HepG2 (cell line): ENCODE data around the gene ERBB4. TPM values are rescaled to one million over a fixed set of nuclear protein-coding genes. Genes with fewer than 3 reads are reported as not detected.

Experiments
- ATAC-seq: fragments of 200-7000 bp; cut with Tn5 transposase; 3 replicates; pipeline ENCODE4 v1.9.1; 2020; ENCODE audit warnings: mild to moderate bottlenecking, moderate library complexity
- BruUV-seq: library from RNA; stranded (reverse); fragments of 400-500 nt; replicated peaks from 2 replicates; lab custom pipeline; 2021; lab: Mats Ljungman, UMichigan
- CTCF ChIA-PET: fragments of 300-600 bp; formaldehyde crosslinking; extraction: SDS; loops from one replicate; lab custom pipeline; 2021; ENCODE audit warnings: low total read pairs, inconsistent platforms, low intra/inter-chr PET ratio; lab: Yijun Ruan, JAX
- POLR2A ChIA-PET: fragments of 350-600 bp; sonication (Branson Sonifier 250); formaldehyde crosslinking; loops from one replicate; lab custom pipeline; 2020; ENCODE audit warnings: antibody characterized with exemption, inconsistent platforms; lab: Yijun Ruan, JAX
- DNase-seq: peaks from one replicate; pipeline ENCODE4 v3.0.0-alpha.2; 2015; ENCODE audit warnings: low spot score
- FAIRE-seq: peaks from 3 replicates; lab custom pipeline; 2011; peaks lifted over from hg19 to GRCh38; lab: Jason Lieb, UNC
- H2AFZ ChIP-seq: one replicate; pipeline ENCODE4 v1.6.1; 2011; ENCODE audit warnings: low read length, inconsistent platforms
- H3K27ac ChIP-seq: fragments of 300-600 bp; 3 replicates; pipeline ENCODE4 v1.8.0; 2011; ENCODE audit warnings: mixed run types, mild to moderate bottlenecking, mixed read lengths, low read length, inconsistent platforms; ENCODE audit not compliant: insufficient read depth; ENCODE audit errors: extremely low read length
- H3K27me3 ChIP-seq, 2 experiments: fragments of 200-600 bp in 1 of 2; 2 replicates in 1 of 2; 3 replicates in 1 of 2; pipeline versions ENCODE4 v1.6.0 to v1.8.0; 2011; ENCODE audit warnings: low read length in 2 of 2, mild to moderate bottlenecking in 2 of 2, moderate library complexity in 2 of 2, inconsistent platforms in 1 of 2; ENCODE audit not compliant: insufficient read depth in 2 of 2, control insufficient read depth in 1 of 2
- H3K36me3 ChIP-seq, 2 experiments: fragments of 200-600 bp in 1 of 2; replicated peaks in 1 of 2; 2 replicates in 1 of 2; 3 replicates in 1 of 2; pipeline versions ENCODE4 v1.5.1 to v1.8.0; 2011; ENCODE audit warnings: low read length in 2 of 2, inconsistent platforms in 1 of 2; ENCODE audit not compliant: insufficient read depth in 2 of 2, control insufficient read depth in 1 of 2
- H3K4me1 ChIP-seq: 2 replicates; pipeline ENCODE4 v1.5.1; 2012; ENCODE audit warnings: low read length, inconsistent platforms; ENCODE audit not compliant: insufficient read depth
- H3K4me2 ChIP-seq: 2 replicates; pipeline ENCODE4 v1.6.0; 2011; ENCODE audit warnings: low read depth, low read length, inconsistent platforms
- H3K4me3 ChIP-seq, 3 experiments: fragments of 200-600 bp in 1 of 3; sonication (generic), shearing (Covaris generic) in 1 of 3; replicated peaks in 1 of 3; 2 replicates each; pipeline ENCODE4 v1.5.1; 2011 to 2016; ENCODE audit warnings: low read length in 3 of 3, inconsistent platforms in 2 of 3, low read depth in 2 of 3, mild to moderate bottlenecking in 2 of 3, control low read depth in 1 of 3, mixed read lengths in 1 of 3; ENCODE audit not compliant: insufficient read depth in 1 of 3
- H3K79me2 ChIP-seq: one replicate; pipeline ENCODE4 v1.6.1; 2011; ENCODE audit warnings: low read length, inconsistent platforms; ENCODE audit not compliant: insufficient read depth
- H3K9ac ChIP-seq: 2 replicates; pipeline ENCODE4 v1.6.0; 2011; ENCODE audit warnings: mild to moderate bottlenecking, low read depth, low read length, inconsistent platforms; ENCODE audit not compliant: insufficient read depth
- H3K9me3 ChIP-seq: 2 replicates; pipeline ENCODE4 v1.5.1; 2012; ENCODE audit warnings: mild to moderate bottlenecking, low read length
- H4K20me1 ChIP-seq: 2 replicates; pipeline ENCODE4 v1.6.0; 2011; ENCODE audit warnings: inconsistent platforms, mild to moderate bottlenecking, low read length, moderate library complexity; ENCODE audit not compliant: insufficient read depth
- HHEX ChIP-seq: IDR thresholded peaks from 2 replicates; pipeline ENCODE4 v1.6.1; 2016; ENCODE audit warnings: control low read depth
- NFE2L2 ChIP-seq: fragments of 150-350 bp; IDR thresholded peaks from 2 replicates; pipeline ENCODE4 v1.6.1; 2014; ENCODE audit warnings: low read length
- XRCC5 ChIP-seq: fragments of 200-400 bp; formaldehyde crosslinking; optimal IDR thresholded peaks from 2 replicates; pipeline ENCODE3; 2017; ENCODE audit warnings: mild to moderate bottlenecking, low read length
- ZNF598 ChIP-seq: sonication (generic); formaldehyde crosslinking; IDR thresholded peaks from 2 replicates; pipeline ENCODE4 v1.5.1; 2020; ENCODE audit warnings: mild to moderate bottlenecking, missing genetic modification reagents, borderline replicate concordance
- ZNF883 ChIP-seq: sonication (generic); formaldehyde crosslinking; IDR thresholded peaks from 2 replicates; pipeline ENCODE4 v1.5.1; 2020; ENCODE audit warnings: mild to moderate bottlenecking, missing genetic modification reagents; ENCODE audit errors: not compliant biosample characterization
- WGBS: methylation state at CpG from one replicate; pipeline ENCODE4 v1.1.6; 2017; ENCODE audit warnings: low lambda C conversion rate; 5-methylcytosine and 5-hydroxymethylcytosine counted together
- in situ Hi-C: cut with HindIII; loops from 2 replicates; pipeline ENCODE4 v1.10.0; 2017; ENCODE audit warnings: low pct_unique_long_range_greater_than_20kb; ENCODE audit not compliant: extremely low pct_ligation_motif_present
- intact Hi-C: fragments of 100-400 bp; cut with micrococcal nuclease; formaldehyde crosslinking; loops from one replicate; pipeline ENCODE4 v1.10.0; 2022; ENCODE audit not compliant: unreplicated experiment
- polyA plus RNA-seq, 8 experiments: library from polyadenylated mRNA; depleted of rRNA in 3 of 8; stranded (reverse) in 7 of 8; unstranded in 1 of 8; fragments of >200 nt; fragmentation: Illumina TruSeq in 4 of 8; extraction: Trizol in 4 of 8; gene quantifications; 2 replicates each; pipeline versions ENCODE4 v1.2.1 to v1.2.3, GENCODE V29; 2011 to 2016; ENCODE audit warnings: low read depth in 4 of 8, missing spikeins in 1 of 8, mixed read lengths in 1 of 8; ENCODE audit not compliant: insufficient read depth in 1 of 8
- total RNA-seq, 5 experiments: library from RNA; depleted of rRNA; stranded (reverse); fragments of >200 nt; fragmentation: Illumina TruSeq; extraction: Trizol; gene quantifications; 2 replicates each; pipeline ENCODE4 v1.2.3, GENCODE V29; 2016; ENCODE audit warnings: low read depth in 1 of 5
- TF ChIP-seq, protein P1 (sequence below), 2 experiments: IDR thresholded peaks; 2 replicates each; pipeline ENCODE4 v1.6.1; 2011 to 2012; ENCODE audit warnings: low read length in 2 of 2, borderline replicate concordance in 1 of 2, low read depth in 1 of 2, mild to moderate bottlenecking in 1 of 2, moderate library complexity in 1 of 2
- TF ChIP-seq, protein P2 (sequence below): sonication (generic); formaldehyde crosslinking; IDR thresholded peaks from 2 replicates; pipeline ENCODE4 v1.8.1; 2023; ENCODE audit warnings: missing genetic modification reagents, inconsistent platforms, borderline replicate concordance

The ERBB4 gene
- total and polyA plus RNA-seq, 2 of the 13 experiments (the other 11 are each of a cell fraction or from before 2014, with no cell fraction given) = not detected

DNA sequence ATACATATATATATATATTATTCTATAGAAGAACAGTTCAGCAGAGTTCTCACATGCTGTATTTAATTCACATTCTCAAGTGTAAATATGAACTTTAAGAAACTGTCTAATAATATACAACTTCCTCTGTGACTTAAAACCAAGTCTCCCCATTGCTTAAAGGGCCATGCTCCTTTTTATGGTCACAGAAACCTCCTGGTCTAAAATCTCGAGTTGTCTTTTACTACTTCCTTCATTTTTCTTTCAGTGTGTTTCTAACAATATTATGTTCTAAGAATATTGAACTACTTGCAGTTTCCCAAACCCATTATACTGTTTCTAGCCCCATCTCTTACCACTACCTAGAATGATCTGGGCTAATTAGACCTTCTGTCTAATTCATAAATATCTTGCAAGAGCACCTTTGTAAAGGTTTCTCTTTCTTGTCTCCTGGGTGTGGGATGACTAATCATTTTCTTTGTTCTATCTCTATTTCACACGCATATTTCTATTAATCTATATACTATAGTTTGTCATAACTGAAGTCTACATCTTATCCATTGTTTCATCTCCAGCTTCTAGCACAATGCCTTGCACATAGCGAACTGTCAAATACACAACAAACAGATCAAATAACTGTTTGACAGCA, 48.8 kb downstream of the ERBB4 start:
- no TSS peak for BruUV-seq
- TF ChIP-seq ZNF883 (CRISPR knock-in tag) = no peak
- peak; percentile 36; the same call in 1 of the 2 replicates for TF ChIP-seq NFE2L2
- TF ChIP-seq, protein P1, sequence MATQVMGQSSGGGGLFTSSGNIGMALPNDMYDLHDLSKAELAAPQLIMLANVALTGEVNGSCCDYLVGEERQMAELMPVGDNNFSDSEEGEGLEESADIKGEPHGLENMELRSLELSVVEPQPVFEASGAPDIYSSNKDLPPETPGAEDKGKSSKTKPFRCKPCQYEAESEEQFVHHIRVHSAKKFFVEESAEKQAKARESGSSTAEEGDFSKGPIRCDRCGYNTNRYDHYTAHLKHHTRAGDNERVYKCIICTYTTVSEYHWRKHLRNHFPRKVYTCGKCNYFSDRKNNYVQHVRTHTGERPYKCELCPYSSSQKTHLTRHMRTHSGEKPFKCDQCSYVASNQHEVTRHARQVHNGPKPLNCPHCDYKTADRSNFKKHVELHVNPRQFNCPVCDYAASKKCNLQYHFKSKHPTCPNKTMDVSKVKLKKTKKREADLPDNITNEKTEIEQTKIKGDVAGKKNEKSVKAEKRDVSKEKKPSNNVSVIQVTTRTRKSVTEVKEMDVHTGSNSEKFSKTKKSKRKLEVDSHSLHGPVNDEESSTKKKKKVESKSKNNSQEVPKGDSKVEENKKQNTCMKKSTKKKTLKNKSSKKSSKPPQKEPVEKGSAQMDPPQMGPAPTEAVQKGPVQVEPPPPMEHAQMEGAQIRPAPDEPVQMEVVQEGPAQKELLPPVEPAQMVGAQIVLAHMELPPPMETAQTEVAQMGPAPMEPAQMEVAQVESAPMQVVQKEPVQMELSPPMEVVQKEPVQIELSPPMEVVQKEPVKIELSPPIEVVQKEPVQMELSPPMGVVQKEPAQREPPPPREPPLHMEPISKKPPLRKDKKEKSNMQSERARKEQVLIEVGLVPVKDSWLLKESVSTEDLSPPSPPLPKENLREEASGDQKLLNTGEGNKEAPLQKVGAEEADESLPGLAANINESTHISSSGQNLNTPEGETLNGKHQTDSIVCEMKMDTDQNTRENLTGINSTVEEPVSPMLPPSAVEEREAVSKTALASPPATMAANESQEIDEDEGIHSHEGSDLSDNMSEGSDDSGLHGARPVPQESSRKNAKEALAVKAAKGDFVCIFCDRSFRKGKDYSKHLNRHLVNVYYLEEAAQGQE (IDR thresholded peaks at IDR 0.05; ENCODE audit: borderline replicate concordance in 1 of 2, low read depth in 1 of 2, low read length in 2 of 2) = no peak
- no peak for TF ChIP-seq ZNF598 (CRISPR knock-in tag)
- TF ChIP-seq, protein P2, sequence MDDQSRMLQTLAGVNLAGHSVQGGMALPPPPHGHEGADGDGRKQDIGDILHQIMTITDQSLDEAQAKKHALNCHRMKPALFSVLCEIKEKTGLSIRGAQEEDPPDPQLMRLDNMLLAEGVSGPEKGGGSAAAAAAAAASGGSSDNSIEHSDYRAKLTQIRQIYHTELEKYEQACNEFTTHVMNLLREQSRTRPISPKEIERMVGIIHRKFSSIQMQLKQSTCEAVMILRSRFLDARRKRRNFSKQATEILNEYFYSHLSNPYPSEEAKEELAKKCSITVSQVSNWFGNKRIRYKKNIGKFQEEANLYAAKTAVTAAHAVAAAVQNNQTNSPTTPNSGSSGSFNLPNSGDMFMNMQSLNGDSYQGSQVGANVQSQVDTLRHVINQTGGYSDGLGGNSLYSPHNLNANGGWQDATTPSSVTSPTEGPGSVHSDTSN = no peak
- TF ChIP-seq HHEX (CRISPR knock-in tag) = no peak
- no peak for TF ChIP-seq XRCC5
- TF ChIP-seq, all 625 proteins: peak for 1
- Histone ChIP-seq H3K4me1 (no peaks in the 10 kb centered on the region), H3K4me2 (no peak overlapping the region), H3K9me3 (no peaks in the 10 kb centered on the region), H2AFZ (no peak overlapping the region), H3K79me2 (no peaks in the 10 kb centered on the region), H3K36me3 (no peaks in the 10 kb centered on the region), H3K4me3 (no peak overlapping the region), H3K27ac (no peak overlapping the region), H4K20me1 (no peaks in the 10 kb centered on the region), H3K9ac (no peak overlapping the region), H3K27me3 (no peaks in the 10 kb centered on the region)
- CTCF ChIA-PET = no interaction called here
- ATAC-seq (no peak), DNase-seq (no peak), FAIRE-seq (no peak)
- POLR2A ChIA-PET = no interaction called here
- intact Hi-C loops (no loop called here), in situ Hi-C loops (no loop called here)
- 1% methylated on average over 3 of the region's 3 CpGs for WGBS
